DMS79 treated with DMSO at 0.1 percent for 48 hours (cell line): ENCODE data around the gene PLXNC1.
"Not testable (repeated sequence)": the region's sequence is repeated elsewhere in the genome, so short reads cannot be mapped to it uniquely, and the experiment has no call there.

Source experiments
- DNase-seq: peaks from one replicate; lab custom pipeline; 2025; lab: John Stamatoyannopoulos, UW

PLXNC1 gene

GRCh38 chr12:94299846-94300245 lies 151.5 kb downstream of the PLXNC1 start:
- no peak for DNase-seq

GRCh38 chr12:94304012-94304411 lies 155.6 kb downstream of the PLXNC1 start:
- DNase-seq = no peak

- DNase-seq = no peak
These were observed 156.2 kb downstream of the PLXNC1 start for GRCh38 chr12:94304566-94305061.

GRCh38 chr12:94305130-94305957 lies 157.0 kb downstream of the PLXNC1 start:
- DNase-seq = peak; percentile 30

GRCh38 chr12:94308612-94309011 lies 160.2 kb downstream of the PLXNC1 start:
- DNase-seq = no peak

- no peak for DNase-seq
These were observed 161.0 kb downstream of the PLXNC1 start for GRCh38 chr12:94309373-94309772.

GRCh38 chr12:94312378-94312777 lies 164.0 kb downstream of the PLXNC1 start:
- DNase-seq = no peak

- DNase-seq = not testable (repeated sequence)
These were observed 168.2 kb downstream of the PLXNC1 start for GRCh38 chr12:94316600-94316999.

- DNase-seq = no peak
These were observed 169.8 kb downstream of the PLXNC1 start for GRCh38 chr12:94318181-94318580.

- no peak for DNase-seq
These were observed 171.7 kb downstream of the PLXNC1 start for GRCh38 chr12:94320109-94320508.

- DNase-seq = no peak
These were observed 174.0 kb downstream of the PLXNC1 start for GRCh38 chr12:94322346-94322745.

GRCh38 chr12:94326234-94326633 lies 177.9 kb downstream of the PLXNC1 start:
- DNase-seq = no peak

GRCh38 chr12:94326727-94327126 lies 178.3 kb downstream of the PLXNC1 start:
- DNase-seq = no peak

GRCh38 chr12:94327809-94328208 lies 179.4 kb downstream of the PLXNC1 start:
- DNase-seq = no peak

GRCh38 chr12:94329366-94329765 lies 181.0 kb downstream of the PLXNC1 start:
- no peak for DNase-seq

GRCh38 chr12:94333396-94333795 lies 185.0 kb downstream of the PLXNC1 start:
- DNase-seq = no peak

GRCh38 chr12:94336211-94336925 lies 188.0 kb downstream of the PLXNC1 start:
- no peak for DNase-seq

- no peak for DNase-seq
These were observed 189.8 kb downstream of the PLXNC1 start for GRCh38 chr12:94338006-94338794.

GRCh38 chr12:94340573-94340972 lies 192.2 kb downstream of the PLXNC1 start:
- DNase-seq = no peak

GRCh38 chr12:94353130-94353529 lies 204.8 kb downstream of the PLXNC1 start:
- no peak for DNase-seq
